ENCODE results near the gene ACTN4. TPM values are rescaled to one million over a fixed set of nuclear protein-coding genes. Genes with fewer than 3 reads are reported as not detected.

ACTN4 gene
- total and polyA plus RNA-seq, 10 of the 15 experiments (the other 5 are each of a cell fraction or from before 2014, with no cell fraction given) = 2.4 to 293 (median 72.5) TPM

GRCh38 chr19:38678217-38678890 lies 30.9 kb downstream of the ACTN4 start (continued):
- TF ChIP-seq PRDM15 (CRISPR knock-in tag; IDR thresholded peaks at IDR 0.05) = no peak
- TF ChIP-seq SMC3 (IDR thresholded peaks at IDR 0.05; ENCODE audit: borderline replicate concordance, low read length) = no peak
- no peak for TF ChIP-seq PAX5 (IDR thresholded peaks at IDR 0.05; ENCODE audit: borderline replicate concordance, low read depth, low read length)

DNA sequence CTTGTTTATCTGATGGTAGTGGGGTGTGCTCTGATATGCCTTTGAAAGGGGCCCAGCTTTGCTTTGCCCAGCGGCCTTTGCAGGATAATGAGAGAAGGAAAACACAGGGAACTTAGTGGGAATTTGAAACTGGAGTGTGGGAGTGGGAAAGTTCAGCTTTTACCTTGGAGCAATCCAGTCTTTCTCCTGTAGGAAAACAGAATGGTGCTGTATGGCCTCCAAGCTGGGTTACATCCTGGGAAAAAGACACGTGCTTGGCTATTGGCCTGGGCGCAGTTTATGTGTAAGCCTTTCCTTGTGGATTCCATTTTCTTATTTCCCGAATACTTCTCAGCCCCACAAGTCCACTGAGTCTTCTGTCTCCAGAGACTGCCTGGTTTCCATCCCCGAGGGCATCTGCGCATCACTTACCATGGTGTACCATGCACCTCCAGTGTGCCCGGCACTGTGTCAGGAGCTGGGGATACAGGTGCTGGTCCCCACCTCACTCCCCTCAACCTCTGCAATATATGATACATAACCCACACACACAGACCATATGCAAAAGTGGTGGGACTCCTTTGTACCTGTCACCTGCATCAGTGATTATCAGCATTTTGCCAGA lies 31.5 kb downstream of the ACTN4 start:
- ChIA-PET POLR2A (no interaction called here), CTCF (no interaction called here), RAD21 (ENCODE audit: unreplicated experiment) (no interaction called here), SMC1A (ENCODE audit: uncharacterized antibody, unreplicated experiment) (interaction anchor here (1.0 kb wide), 1 partner anchor 15 kb away, joined by 3 read pairs; no protein-coding TSS in a partner anchor)
- in situ Hi-C loops (cut with MboI) (no loop called here), intact Hi-C loops (cut with micrococcal nuclease; ENCODE audit: unreplicated experiment) (no loop called here)
- H3K9ac ChIP-seq (ENCODE audit: control insufficient read depth, insufficient read depth, low read length) = no peak overlapping the region
- WGBS (ENCODE audit: insufficient coverage, insufficient replicate concordance, low lambda C conversion rate, missing lambda C conversion rate) = 76% methylated on average over 7 of the region's 7 CpGs
- no TSS peak for BruUV-seq (replicated peaks)
- peaks cover 0 to 13% of the 10 kb centered on the region in 2 experiments; a peak in 2 of 4 replicates for H3K36me3 ChIP-seq (ENCODE audit: control insufficient read depth in 2 of 2, insufficient read depth in 2 of 2, low read length in 1 of 2)
- H3K4me1 ChIP-seq (ENCODE audit: control insufficient read depth, insufficient read depth, low read length) = peaks cover 64% of the 10 kb centered on the region
- DNase-seq (ENCODE audit: low read depth, low spot score) (no peak), ATAC-seq (no peak), FAIRE-seq (no peak)
- H3K27ac ChIP-seq (ENCODE audit: control insufficient read depth, insufficient read depth) = no peak overlapping the region
- no peak overlapping the region for H3K4me2 ChIP-seq (ENCODE audit: control insufficient read depth, insufficient read depth)
- no peaks in the 10 kb centered on the region; the same call in 1 of the 2 replicates for H4K20me1 ChIP-seq (ENCODE audit: control insufficient read depth, insufficient read depth)
- TF ChIP-seq MEF2B (IDR thresholded peaks at IDR 0.05; ENCODE audit: partially characterized antibody, poor library complexity, severe bottlenecking) (no peak), ASH2L (IDR thresholded peaks at IDR 0.05; ENCODE audit: borderline replicate concordance, low read depth) (no peak), RB1 (IDR thresholded peaks at IDR 0.05; ENCODE audit: borderline replicate concordance) (no peak), JUND (IDR thresholded peaks at IDR 0.05; ENCODE audit: low read depth, low read length) (no peak)
- TF ChIP-seq, protein P1, sequence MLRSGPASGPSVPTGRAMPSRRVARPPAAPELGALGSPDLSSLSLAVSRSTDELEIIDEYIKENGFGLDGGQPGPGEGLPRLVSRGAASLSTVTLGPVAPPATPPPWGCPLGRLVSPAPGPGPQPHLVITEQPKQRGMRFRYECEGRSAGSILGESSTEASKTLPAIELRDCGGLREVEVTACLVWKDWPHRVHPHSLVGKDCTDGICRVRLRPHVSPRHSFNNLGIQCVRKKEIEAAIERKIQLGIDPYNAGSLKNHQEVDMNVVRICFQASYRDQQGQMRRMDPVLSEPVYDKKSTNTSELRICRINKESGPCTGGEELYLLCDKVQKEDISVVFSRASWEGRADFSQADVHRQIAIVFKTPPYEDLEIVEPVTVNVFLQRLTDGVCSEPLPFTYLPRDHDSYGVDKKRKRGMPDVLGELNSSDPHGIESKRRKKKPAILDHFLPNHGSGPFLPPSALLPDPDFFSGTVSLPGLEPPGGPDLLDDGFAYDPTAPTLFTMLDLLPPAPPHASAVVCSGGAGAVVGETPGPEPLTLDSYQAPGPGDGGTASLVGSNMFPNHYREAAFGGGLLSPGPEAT (IDR thresholded peaks at IDR 0.05; ENCODE audit: low read depth) = no peak
- no peaks in the 10 kb centered on the region for H3K27me3 ChIP-seq (replicated peaks in 1 of 2; ENCODE audit: control insufficient read depth in 2 of 2, insufficient read depth in 2 of 2, low read length in 1 of 2)
- peaks cover 85% of the 10 kb centered on the region for H3K79me2 ChIP-seq (ENCODE audit: control insufficient read depth, insufficient read depth, low read length)
- H3K4me3 ChIP-seq = no peak overlapping the region
- no peak overlapping the region for H2AFZ ChIP-seq (ENCODE audit: control insufficient read depth, low read depth, low read length)
- H3K9me3 ChIP-seq (replicated peaks; ENCODE audit: control insufficient read depth, insufficient read depth, low read length) = no peaks in the 10 kb centered on the region

All from GM12878 (cell line).